GM21576 (cell line): ENCODE results near the gene PJA2.

ENCODE experiments used
- ATAC-seq: cut with Tn5 transposase; IDR thresholded peaks from one replicate; pipeline ENCODE4 v1.9.1; 2021; ENCODE audit warnings: mild to moderate bottlenecking, moderate library complexity; ENCODE audit not compliant: unreplicated experiment

The PJA2 gene

GRCh38 chr5:109410389-109411148 lies 795 bp upstream of the PJA2 start:
- ATAC-seq, result peak; percentile 7

GRCh38 chr5:109408991-109409843 lies 557 bp downstream of the PJA2 start:
- ATAC-seq, result peak; percentile 34

- no peak for ATAC-seq
Observed at GRCh38 chr5:109407913-109408312, 1.9 kb downstream of the PJA2 start.

- no peak for ATAC-seq
Observed at GRCh38 chr5:109406719-109407118, 3.1 kb downstream of the PJA2 start.

GRCh38 chr5:109404428-109404960 lies 5.3 kb downstream of the PJA2 start:
- ATAC-seq, result no peak

GRCh38 chr5:109403469-109403868 lies 6.3 kb downstream of the PJA2 start:
- ATAC-seq, result no peak

- no peak for ATAC-seq
Observed at GRCh38 chr5:109399092-109399759, 10.5 kb downstream of the PJA2 start.

- ATAC-seq, result no peak
Observed at GRCh38 chr5:109396965-109397364, 12.8 kb downstream of the PJA2 start.

- no peak for ATAC-seq
Observed at GRCh38 chr5:109394806-109395205, 15.0 kb downstream of the PJA2 start.

GRCh38 chr5:109390188-109390587 lies 19.6 kb downstream of the PJA2 start:
- no peak for ATAC-seq

GRCh38 chr5:109388407-109388806 lies 21.4 kb downstream of the PJA2 start:
- no peak for ATAC-seq

- ATAC-seq, result no peak
Observed at GRCh38 chr5:109387408-109387974, 22.3 kb downstream of the PJA2 start.

GRCh38 chr5:109378095-109378494 lies 31.7 kb downstream of the PJA2 start:
- no peak for ATAC-seq

GRCh38 chr5:109374625-109375024 lies 35.1 kb downstream of the PJA2 start:
- ATAC-seq, result no peak

GRCh38 chr5:109373932-109374331 lies 35.8 kb downstream of the PJA2 start:
- ATAC-seq, result no peak

GRCh38 chr5:109370343-109370742 lies 39.4 kb downstream of the PJA2 start:
- ATAC-seq, result no peak

- no peak for ATAC-seq
Observed at GRCh38 chr5:109365653-109366052, 44.1 kb downstream of the PJA2 start.

GRCh38 chr5:109364977-109365376 lies 44.8 kb downstream of the PJA2 start:
- ATAC-seq, result no peak

- ATAC-seq, result no peak
Observed at GRCh38 chr5:109359642-109360041, 50.1 kb downstream of the PJA2 start.

GRCh38 chr5:109357807-109358206 lies 52.0 kb downstream of the PJA2 start:
- ATAC-seq, result no peak

GRCh38 chr5:109354761-109355160 lies 55.0 kb downstream of the PJA2 start:
- no peak for ATAC-seq
